Fibroblast of pulmonary artery (primary cell): Measurements from ENCODE around the gene UBAP1.
"Not testable (repeated sequence)": the region's sequence is repeated elsewhere in the genome, so short reads cannot be mapped to it uniquely, and the experiment has no call there.

Experiments
- DNase-seq: peaks from one replicate; pipeline ENCODE4 v3.0.0-alpha.2; 2010; ENCODE audit warnings: low read depth
- H3K4me3 ChIP-seq: replicated peaks from 2 replicates; pipeline ENCODE4 v1.5.1; 2011; ENCODE audit warnings: low read depth, mild to moderate bottlenecking, control low read depth, low read length, moderate library complexity
- TF ChIP-seq, protein P1 (sequence below): IDR thresholded peaks from 2 replicates; pipeline ENCODE4 v1.5.1; 2011; ENCODE audit warnings: mild to moderate bottlenecking, control low read depth, low read length, inconsistent platforms; ENCODE audit errors: missing control alignments

UBAP1 gene

DNA sequence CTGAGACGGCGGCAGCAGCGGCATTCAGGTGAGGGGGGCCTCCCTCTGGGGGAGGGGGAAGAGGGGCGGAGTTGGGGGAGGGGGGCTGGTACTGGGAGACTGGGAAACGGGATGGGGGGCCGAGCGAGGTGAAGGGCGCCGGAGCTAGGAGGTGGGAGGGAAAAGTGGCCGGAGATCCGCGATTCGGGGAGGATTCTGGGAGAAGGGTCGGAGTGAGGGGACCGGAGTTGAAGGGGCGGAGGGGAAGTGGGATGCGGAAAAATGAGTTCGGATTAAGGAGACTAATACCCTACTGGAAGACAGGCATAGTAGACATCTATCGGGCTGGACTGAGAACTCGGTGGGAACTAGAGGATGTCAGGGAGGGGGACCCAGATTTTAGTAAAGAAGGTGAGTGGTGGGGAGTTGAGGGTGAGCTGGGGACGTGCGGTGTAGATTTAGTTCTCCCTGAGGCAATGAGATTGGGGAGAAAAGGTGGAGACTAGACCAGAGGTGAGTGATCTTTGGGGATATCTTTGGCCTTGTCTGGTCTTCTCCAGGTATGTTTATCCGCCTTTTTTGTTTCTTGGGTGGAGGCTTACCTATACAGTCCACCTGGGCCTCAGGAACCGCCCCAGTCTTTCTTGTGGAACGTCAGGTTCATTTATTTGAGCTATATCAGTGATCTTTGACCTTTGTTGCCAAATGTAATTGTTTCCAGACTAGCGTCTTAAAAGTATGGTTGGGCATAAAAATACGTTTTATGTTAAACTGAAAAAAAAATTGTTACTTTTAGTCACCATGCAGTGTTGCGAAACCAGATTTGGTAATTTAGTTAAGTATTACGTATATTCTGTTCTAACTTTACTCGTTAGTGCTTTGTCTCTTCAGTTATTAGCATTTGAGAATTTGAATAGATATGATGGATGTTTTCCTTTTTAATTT lies 632 bp downstream of the UBAP1 start:
- H3K4me3 ChIP-seq, result peak overlapping the region; percentile 73
- TF ChIP-seq, protein P1, sequence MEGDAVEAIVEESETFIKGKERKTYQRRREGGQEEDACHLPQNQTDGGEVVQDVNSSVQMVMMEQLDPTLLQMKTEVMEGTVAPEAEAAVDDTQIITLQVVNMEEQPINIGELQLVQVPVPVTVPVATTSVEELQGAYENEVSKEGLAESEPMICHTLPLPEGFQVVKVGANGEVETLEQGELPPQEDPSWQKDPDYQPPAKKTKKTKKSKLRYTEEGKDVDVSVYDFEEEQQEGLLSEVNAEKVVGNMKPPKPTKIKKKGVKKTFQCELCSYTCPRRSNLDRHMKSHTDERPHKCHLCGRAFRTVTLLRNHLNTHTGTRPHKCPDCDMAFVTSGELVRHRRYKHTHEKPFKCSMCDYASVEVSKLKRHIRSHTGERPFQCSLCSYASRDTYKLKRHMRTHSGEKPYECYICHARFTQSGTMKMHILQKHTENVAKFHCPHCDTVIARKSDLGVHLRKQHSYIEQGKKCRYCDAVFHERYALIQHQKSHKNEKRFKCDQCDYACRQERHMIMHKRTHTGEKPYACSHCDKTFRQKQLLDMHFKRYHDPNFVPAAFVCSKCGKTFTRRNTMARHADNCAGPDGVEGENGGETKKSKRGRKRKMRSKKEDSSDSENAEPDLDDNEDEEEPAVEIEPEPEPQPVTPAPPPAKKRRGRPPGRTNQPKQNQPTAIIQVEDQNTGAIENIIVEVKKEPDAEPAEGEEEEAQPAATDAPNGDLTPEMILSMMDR, result no peak
- peak; percentile 76 for DNase-seq

DNA sequence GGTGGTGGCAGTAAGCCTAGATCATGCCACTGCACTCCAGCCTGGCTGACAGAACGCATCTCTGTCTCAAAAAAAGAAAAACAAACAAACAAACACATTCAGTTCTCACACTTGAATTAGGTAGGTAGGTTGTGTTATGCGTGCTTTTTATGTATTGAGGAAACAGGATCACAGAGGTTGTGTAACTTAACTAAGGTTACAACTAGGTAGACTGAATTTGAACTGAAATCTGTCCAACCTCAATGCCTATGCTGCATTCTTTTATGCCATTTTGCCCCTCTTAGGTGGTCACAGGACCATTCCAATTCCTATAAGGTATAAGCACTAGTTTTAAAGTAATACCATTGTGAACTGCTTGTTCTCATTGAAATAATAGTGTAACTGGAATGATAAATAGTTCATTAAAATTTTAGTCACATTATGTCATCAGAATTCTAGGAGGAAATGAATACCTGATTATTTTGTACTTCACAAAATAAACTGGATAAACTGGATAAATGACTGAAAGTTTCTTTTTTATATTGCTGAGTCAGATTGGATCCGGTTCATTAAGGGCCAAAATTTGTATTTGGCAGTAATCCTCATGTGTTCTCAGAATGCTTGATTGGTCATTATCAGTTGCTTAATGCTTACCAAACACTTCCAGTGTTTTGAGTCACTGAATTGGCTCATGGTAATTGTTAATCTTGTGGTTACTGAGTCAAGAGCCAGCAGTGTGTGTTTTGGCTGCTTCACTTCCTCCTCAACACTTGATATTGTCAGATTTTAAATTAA lies 7.1 kb downstream of the UBAP1 start:
- no peak overlapping the region for H3K4me3 ChIP-seq
- peak; percentile 91 for DNase-seq

DNA sequence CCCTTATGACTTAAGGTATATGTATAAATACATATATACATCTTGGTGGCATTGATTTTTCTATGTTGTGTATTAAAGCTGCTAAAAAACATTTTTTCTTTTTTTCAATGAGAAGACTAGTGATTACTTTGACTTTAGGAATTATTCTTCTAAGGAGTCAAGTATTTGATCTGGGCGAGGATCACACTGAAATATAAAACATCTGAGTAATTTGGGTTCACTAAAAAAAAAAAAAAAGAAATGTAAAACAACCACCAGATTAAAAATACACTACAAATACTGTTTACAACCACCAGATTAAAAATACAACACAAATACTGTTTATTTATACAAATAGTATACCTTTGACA lies 9.0 kb downstream of the UBAP1 start:
- H3K4me3 ChIP-seq, result no peak overlapping the region
- no peak for DNase-seq
- TF ChIP-seq, protein P1, result no peak

More for the DNA sequence above, 7.1 kb downstream of the UBAP1 start:
- TF ChIP-seq, protein P1, result no peak

DNA sequence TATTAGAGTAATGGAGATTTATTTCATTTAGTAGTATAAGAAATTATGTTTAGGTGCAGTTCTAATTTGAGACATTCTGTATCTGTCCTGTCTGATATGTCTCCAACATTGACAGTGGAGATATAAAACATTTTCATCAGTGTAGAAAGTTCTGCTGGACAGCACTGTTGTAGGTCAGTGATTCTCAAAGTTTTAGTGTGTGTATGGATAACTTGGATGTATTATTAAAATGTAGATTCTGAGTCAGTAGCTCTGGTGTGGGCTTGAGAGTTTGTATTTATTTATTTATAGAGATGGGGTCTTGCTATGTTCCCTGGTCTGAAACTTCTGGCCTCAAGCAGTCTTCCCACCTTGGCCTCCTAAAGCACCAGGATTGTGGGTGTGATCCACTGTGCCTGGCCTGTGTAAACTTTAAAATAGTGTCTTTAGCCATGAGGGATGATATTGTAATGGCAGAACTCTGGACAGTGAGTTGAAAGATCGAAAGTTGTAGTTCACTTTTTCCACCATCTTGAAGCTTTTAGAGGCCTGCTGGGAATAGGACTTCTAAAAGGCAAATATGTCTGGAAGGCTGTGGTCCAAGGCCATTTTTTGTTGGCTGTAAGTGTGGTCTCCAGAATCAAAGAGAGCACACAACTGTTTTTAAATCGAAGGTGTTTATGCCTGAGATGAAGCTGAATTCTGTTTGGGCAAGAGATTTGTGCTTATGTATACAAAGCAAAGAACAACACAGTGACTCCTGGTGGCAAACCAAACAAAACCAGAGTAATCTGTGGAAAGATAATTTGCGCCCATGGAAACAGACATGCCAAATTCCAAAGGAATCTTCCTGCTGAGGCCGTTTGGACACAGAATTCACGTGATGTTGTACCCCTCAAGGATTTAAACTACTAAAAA lies 12.4 kb downstream of the UBAP1 start:
- peak; percentile 47 for DNase-seq
- TF ChIP-seq, protein P1, result peak; percentile 51
- no peak overlapping the region for H3K4me3 ChIP-seq

DNA sequence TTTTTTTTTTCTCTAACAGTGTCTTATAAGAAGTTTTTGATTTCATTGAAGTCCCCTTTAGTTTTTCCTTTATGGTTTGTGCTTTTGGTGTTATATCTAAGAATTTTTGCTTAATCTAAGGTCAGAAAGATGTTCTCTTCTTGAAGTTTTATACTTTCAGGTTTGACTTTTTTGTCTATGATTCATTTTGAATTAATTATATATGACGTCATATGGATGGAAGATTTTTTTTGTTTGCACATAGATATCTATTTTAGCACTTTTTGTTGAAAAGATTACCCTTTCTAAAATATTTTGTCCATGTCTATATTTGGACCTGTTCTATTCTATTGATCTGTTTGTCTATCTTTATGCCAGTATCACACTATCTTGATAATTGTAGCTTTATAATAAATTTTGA lies 16.3 kb downstream of the UBAP1 start:
- H3K4me3 ChIP-seq, result no peak overlapping the region
- TF ChIP-seq, protein P1, result no peak
- no peak for DNase-seq

DNA sequence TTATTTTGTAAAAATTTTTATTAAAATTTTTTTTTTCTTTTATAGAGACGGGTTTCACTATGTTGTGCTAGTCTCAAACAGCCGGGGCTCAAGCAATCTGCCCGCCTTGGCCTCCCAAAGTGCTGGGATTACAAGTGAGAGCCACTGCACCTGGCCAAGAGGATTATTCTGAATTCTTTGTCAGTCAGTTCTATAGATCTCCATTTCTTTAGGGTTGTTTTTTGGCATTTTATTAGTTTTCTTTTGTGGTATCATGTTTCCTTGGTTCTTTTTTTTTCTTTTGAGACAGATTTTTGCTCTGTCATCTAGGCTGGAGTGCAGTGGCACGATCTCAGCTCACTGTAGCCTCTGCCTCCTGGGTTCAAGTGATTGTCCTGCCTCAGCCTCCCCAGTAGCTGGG lies 18.4 kb downstream of the UBAP1 start:
- DNase-seq, H3K4me3 ChIP-seq: not testable (repeated sequence)
